Measurements from ENCODE around the gene ZNRD2.

Gene ZNRD2

GRCh38 chr11:65586676-65587075, 16.4 kb downstream of the ZNRD2 start:
- peaks cover 18 to 35% of the 10 kb centered on the region in 2 donors for H3K36me3 ChIP-seq (ENCODE audit: control insufficient read depth in 1 of 2, insufficient read depth in 2 of 2, low read length in 2 of 2)
- no peaks in the 10 kb centered on the region for H3K9me3 ChIP-seq (ENCODE audit: control insufficient read depth in 1 of 2, low read length in 2 of 2)
- peaks cover 16 to 60% of the 10 kb centered on the region in 2 donors for H3K4me1 ChIP-seq (ENCODE audit: control insufficient read depth in 1 of 2, insufficient read depth in 2 of 2, low read length in 2 of 2)
- H3K27ac ChIP-seq (ENCODE audit: low read length) = no peak overlapping the region
- no peaks in the 10 kb centered on the region for H3K27me3 ChIP-seq (ENCODE audit: low read depth, low read length)
- peak overlapping the region in 1 of 2 donors; percentile 17 for H3K4me3 ChIP-seq (ENCODE audit: low read depth in 1 of 2, low read length in 2 of 2)

GRCh38 chr11:65588199-65589054, 18.1 kb downstream of the ZNRD2 start:
- H3K4me3 ChIP-seq (ENCODE audit: low read depth in 1 of 2, low read length in 2 of 2) = no peak overlapping the region
- peak overlapping the region; percentile 79 for H3K27ac ChIP-seq (ENCODE audit: low read length)
- H3K27me3 ChIP-seq (ENCODE audit: low read depth, low read length) = no peaks in the 10 kb centered on the region
- peaks cover 13 to 44% of the 10 kb centered on the region in 2 donors for H3K36me3 ChIP-seq (ENCODE audit: control insufficient read depth in 1 of 2, insufficient read depth in 2 of 2, low read length in 2 of 2)
- peaks cover 18 to 71% of the 10 kb centered on the region in 2 donors for H3K4me1 ChIP-seq (ENCODE audit: control insufficient read depth in 1 of 2, insufficient read depth in 2 of 2, low read length in 2 of 2)
- H3K9me3 ChIP-seq (ENCODE audit: control insufficient read depth in 1 of 2, low read length in 2 of 2) = no peaks in the 10 kb centered on the region

- no peak overlapping the region for H3K4me3 ChIP-seq (ENCODE audit: low read depth in 1 of 2, low read length in 2 of 2)
- no peaks in the 10 kb centered on the region for H3K27me3 ChIP-seq (ENCODE audit: low read depth, low read length)
- H3K27ac ChIP-seq (ENCODE audit: low read length) = no peak overlapping the region
- peaks cover 13 to 44% of the 10 kb centered on the region in 2 donors for H3K36me3 ChIP-seq (ENCODE audit: control insufficient read depth in 1 of 2, insufficient read depth in 2 of 2, low read length in 2 of 2)
- no peaks in the 10 kb centered on the region for H3K9me3 ChIP-seq (ENCODE audit: control insufficient read depth in 1 of 2, low read length in 2 of 2)
- peaks cover 20 to 72% of the 10 kb centered on the region in 2 donors for H3K4me1 ChIP-seq (ENCODE audit: control insufficient read depth in 1 of 2, insufficient read depth in 2 of 2, low read length in 2 of 2)
Measured at GRCh38 chr11:65589444-65590239, 19.4 kb downstream of the ZNRD2 start.

- Histone ChIP-seq H3K9me3 (ENCODE audit: control insufficient read depth in 1 of 2, low read length in 2 of 2) (no peaks in the 10 kb centered on the region), H3K4me3 (ENCODE audit: low read depth in 1 of 2, low read length in 2 of 2) (no peak overlapping the region), H3K27ac (ENCODE audit: low read length) (no peak overlapping the region), H3K4me1 (ENCODE audit: control insufficient read depth in 1 of 2, insufficient read depth in 2 of 2, low read length in 2 of 2) (peaks cover 20 to 73% of the 10 kb centered on the region in 2 donors), H3K36me3 (ENCODE audit: control insufficient read depth in 1 of 2, insufficient read depth in 2 of 2, low read length in 2 of 2) (peaks cover 13 to 44% of the 10 kb centered on the region in 2 donors), H3K27me3 (ENCODE audit: low read depth, low read length) (no peaks in the 10 kb centered on the region)
Measured at GRCh38 chr11:65590240-65590738, 20.0 kb downstream of the ZNRD2 start.

GRCh38 chr11:65591939-65592857, 21.9 kb downstream of the ZNRD2 start:
- Histone ChIP-seq H3K4me1 (ENCODE audit: control insufficient read depth in 1 of 2, insufficient read depth in 2 of 2, low read length in 2 of 2) (peaks cover 13 to 58% of the 10 kb centered on the region in 2 donors), H3K36me3 (ENCODE audit: control insufficient read depth in 1 of 2, insufficient read depth in 2 of 2, low read length in 2 of 2) (peaks cover 4 to 31% of the 10 kb centered on the region in 2 donors), H3K27ac (ENCODE audit: low read length) (no peak overlapping the region)

GRCh38 chr11:65592858-65593517, 22.7 kb downstream of the ZNRD2 start:
- no peak overlapping the region for H3K4me3 ChIP-seq (ENCODE audit: low read depth in 1 of 2, low read length in 2 of 2)
- no peaks in the 10 kb centered on the region for H3K27me3 ChIP-seq (ENCODE audit: low read depth, low read length)
- peaks cover 8 to 38% of the 10 kb centered on the region in 2 donors for H3K36me3 ChIP-seq (ENCODE audit: control insufficient read depth in 1 of 2, insufficient read depth in 2 of 2, low read length in 2 of 2)
- no peaks in the 10 kb centered on the region for H3K9me3 ChIP-seq (ENCODE audit: control insufficient read depth in 1 of 2, low read length in 2 of 2)
- peaks cover 5 to 50% of the 10 kb centered on the region in 2 donors for H3K4me1 ChIP-seq (ENCODE audit: control insufficient read depth in 1 of 2, insufficient read depth in 2 of 2, low read length in 2 of 2)
- no peak overlapping the region for H3K27ac ChIP-seq (ENCODE audit: low read length)

More at GRCh38 chr11:65591939-65592857, 21.9 kb downstream of the ZNRD2 start:
- H3K4me3 ChIP-seq (ENCODE audit: low read depth in 1 of 2, low read length in 2 of 2) = no peak overlapping the region
- no peaks in the 10 kb centered on the region for H3K27me3 ChIP-seq (ENCODE audit: low read depth, low read length)
- H3K9me3 ChIP-seq (ENCODE audit: control insufficient read depth in 1 of 2, low read length in 2 of 2) = no peaks in the 10 kb centered on the region

DNA sequence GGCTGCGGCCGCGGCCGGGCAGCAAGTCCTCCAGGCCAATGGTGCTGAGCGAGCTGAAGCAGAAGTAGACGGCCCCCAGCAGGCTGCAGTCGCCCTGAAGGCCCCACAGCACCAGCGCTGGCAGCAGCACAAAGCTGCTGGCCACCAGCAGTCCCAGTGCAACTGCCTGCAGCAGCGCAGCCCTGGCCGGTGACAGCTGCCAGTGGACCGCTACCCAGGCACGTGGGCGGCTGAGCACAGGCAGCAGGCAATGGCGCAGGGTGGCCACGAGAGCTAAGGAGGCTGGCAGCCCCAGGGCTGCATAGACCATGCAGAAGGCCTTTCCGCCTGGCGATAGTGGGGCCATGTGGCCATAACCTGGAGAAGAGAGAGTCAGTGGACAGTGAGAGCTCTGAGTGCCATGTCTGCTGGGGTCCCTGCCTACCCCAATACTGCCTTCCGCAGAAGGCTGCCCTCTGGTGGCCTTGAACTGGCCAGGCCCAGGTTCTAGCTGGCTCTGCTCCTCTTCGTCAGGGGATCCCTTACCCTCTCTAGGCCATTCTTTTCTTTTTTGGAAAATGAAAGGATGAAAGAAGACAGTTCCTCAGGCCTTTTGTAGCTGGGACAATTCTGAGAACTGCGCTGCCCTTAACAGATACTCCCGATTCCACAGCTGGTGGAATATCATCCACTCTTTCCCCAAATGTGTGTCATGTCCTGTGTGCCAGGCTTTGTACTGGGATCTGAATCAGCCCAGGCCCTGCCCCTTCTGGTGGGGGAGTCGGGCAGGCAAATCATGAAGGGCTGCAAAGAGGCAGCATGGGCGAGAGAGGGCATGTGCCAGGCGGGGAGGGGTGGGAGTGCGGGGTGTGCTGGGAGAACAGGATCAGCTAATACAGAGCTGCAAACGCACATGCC, 23.5 kb downstream of the ZNRD2 start:
- Histone ChIP-seq H3K36me3 (ENCODE audit: control insufficient read depth in 1 of 2, insufficient read depth in 2 of 2, low read length in 2 of 2) (peaks cover 11 to 46% of the 10 kb centered on the region in 2 donors), H3K4me3 (ENCODE audit: low read depth in 1 of 2, low read length in 2 of 2) (no peak overlapping the region), H3K27me3 (ENCODE audit: low read depth, low read length) (no peaks in the 10 kb centered on the region), H3K9me3 (ENCODE audit: control insufficient read depth in 1 of 2, low read length in 2 of 2) (no peaks in the 10 kb centered on the region), H3K27ac (ENCODE audit: low read length) (no peak overlapping the region), H3K4me1 (ENCODE audit: control insufficient read depth in 1 of 2, insufficient read depth in 2 of 2, low read length in 2 of 2) (peaks cover 4 to 42% of the 10 kb centered on the region in 2 donors)

DNA sequence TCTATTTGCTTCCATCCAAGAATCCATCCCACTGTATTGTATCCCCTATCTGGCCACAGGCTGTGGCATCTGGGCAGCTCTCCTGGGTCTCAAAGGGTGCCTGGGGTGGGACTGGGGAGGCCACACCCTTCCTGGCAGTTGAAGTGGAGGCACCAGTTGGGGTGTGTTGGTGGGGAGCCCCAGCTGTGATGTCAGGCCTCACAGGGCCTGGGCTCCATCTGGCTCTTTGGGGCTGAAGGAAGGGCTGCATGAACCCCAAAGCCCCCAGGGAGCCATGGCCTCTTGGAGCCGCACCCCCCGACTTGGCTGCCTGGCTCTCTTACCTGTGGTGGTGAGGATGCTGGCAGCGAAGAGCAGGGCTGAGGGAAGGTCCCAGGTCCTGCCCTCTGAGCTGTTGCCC, 24.9 kb downstream of the ZNRD2 start:
- peaks cover 4 to 31% of the 10 kb centered on the region in 2 donors for H3K4me1 ChIP-seq (ENCODE audit: control insufficient read depth in 1 of 2, insufficient read depth in 2 of 2, low read length in 2 of 2)
- H3K27me3 ChIP-seq (ENCODE audit: low read depth, low read length) = no peaks in the 10 kb centered on the region
- H3K36me3 ChIP-seq (ENCODE audit: control insufficient read depth in 1 of 2, insufficient read depth in 2 of 2, low read length in 2 of 2) = peaks cover 13 to 51% of the 10 kb centered on the region in 2 donors
- H3K4me3 ChIP-seq (ENCODE audit: low read depth in 1 of 2, low read length in 2 of 2) = no peak overlapping the region
- H3K27ac ChIP-seq (ENCODE audit: low read length) = no peak overlapping the region
- H3K9me3 ChIP-seq (ENCODE audit: control insufficient read depth in 1 of 2, low read length in 2 of 2) = no peaks in the 10 kb centered on the region

- no peak within 1 kb of the TSS for H3K4me3 ChIP-seq (ENCODE audit: low read depth in 1 of 2, low read length in 2 of 2)
- peaks cover 16 to 46% of the 10 kb centered on the region in 2 donors for H3K36me3 ChIP-seq (ENCODE audit: control insufficient read depth in 1 of 2, insufficient read depth in 2 of 2, low read length in 2 of 2)
- no peaks in the 10 kb centered on the region for H3K9me3 ChIP-seq (ENCODE audit: control insufficient read depth in 1 of 2, low read length in 2 of 2)
- H3K27ac ChIP-seq (ENCODE audit: low read length) = no peak within 1 kb of the TSS
- peaks cover 4 to 28% of the 10 kb centered on the region in 2 donors for H3K4me1 ChIP-seq (ENCODE audit: control insufficient read depth in 1 of 2, insufficient read depth in 2 of 2, low read length in 2 of 2)
- H3K27me3 ChIP-seq (ENCODE audit: low read depth, low read length) = no peaks in the 10 kb centered on the region
Measured at GRCh38 chr11:65595543-65596281, 25.4 kb downstream of the ZNRD2 start, which contains the start of gene KCNK7. Gene KCNK7, minus strand, starts transcription at chr11:65595800. Its CDS starts 28 bp downstream, at chr11:65595772.
